Measurements from ENCODE around the gene IQUB.

- TF ChIP-seq CTCF (IDR thresholded peaks at IDR 0.05; ENCODE audit: poor library complexity) (no peak), EZH2 (IDR thresholded peaks at IDR 0.05; ENCODE audit: borderline replicate concordance) (no peak), EZH2phosphoT487 (IDR thresholded peaks at IDR 0.05; ENCODE audit: low read depth, severe bottlenecking, unreplicated experiment) (no peak)
Observed at GRCh38 chr7:123583821-123584220, 49.4 kb upstream of the IQUB start.
